ENCODE data around the gene SLC6A11.

SLC6A11 gene

GRCh38 chr3:10816019-10816862 lies at the start of gene SLC6A11:
TSS of gene SLC6A11 (plus strand) at chr3:10816228. CDS start at chr3:10816266, 38 bp downstream.
- no peak for DNase-seq

DNA sequence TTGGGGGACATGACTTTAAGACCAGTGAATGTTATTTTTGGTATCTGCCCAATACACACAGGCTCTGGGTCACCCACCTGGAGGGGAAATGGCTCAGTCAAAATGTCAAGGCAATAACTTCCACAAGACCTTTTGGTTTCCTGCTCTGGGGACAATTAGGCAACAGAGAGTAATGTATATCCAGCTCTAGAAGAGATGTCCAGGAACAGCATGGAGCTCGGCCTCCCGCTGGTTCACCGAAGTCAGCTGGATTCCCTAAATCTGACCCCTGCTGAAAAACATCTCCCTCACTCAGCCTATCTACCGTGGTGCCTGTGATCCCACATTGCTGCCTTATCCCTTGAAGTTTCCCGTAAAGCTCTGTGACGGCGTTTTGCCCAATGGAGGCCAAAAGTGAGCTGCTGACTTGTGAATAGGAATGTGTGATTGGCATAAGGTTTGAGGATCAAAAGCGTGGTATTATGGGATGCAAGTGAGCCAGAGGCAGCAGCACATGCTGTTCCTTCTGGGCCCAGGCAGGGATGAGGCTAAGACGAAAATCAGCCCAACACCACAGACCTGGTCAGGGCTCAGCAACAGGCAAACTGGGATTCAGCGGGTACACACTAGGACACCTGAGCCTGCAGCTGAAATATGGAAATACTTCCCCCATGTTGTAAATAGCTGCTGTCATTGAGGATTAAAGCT lies 47.2 kb upstream of the SLC6A11 start:
- no peak for DNase-seq

- DNase-seq = no peak
These were observed 45.5 kb upstream of the SLC6A11 start for GRCh38 chr3:10770547-10770946.

DNA sequence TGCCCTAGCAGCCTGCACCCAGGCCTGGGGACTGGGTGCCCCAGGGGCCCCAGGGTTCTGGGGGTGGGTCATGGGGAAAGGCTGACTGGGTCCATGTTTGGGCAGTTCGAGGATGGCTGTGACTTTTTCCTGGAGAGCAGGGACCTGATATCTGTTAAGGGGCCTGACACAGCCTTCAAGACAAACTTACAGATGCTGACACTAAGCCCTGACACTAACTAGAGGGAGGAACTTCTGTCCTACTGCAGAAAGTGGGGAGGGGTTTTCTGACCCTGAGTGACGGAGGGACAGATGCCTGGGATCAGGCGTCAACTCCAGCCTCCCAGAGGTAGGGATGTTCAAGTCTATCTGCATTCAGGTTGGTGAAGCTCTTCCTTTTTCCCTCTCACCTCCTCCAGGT lies 45.0 kb upstream of the SLC6A11 start:
- DNase-seq = no peak

DNA sequence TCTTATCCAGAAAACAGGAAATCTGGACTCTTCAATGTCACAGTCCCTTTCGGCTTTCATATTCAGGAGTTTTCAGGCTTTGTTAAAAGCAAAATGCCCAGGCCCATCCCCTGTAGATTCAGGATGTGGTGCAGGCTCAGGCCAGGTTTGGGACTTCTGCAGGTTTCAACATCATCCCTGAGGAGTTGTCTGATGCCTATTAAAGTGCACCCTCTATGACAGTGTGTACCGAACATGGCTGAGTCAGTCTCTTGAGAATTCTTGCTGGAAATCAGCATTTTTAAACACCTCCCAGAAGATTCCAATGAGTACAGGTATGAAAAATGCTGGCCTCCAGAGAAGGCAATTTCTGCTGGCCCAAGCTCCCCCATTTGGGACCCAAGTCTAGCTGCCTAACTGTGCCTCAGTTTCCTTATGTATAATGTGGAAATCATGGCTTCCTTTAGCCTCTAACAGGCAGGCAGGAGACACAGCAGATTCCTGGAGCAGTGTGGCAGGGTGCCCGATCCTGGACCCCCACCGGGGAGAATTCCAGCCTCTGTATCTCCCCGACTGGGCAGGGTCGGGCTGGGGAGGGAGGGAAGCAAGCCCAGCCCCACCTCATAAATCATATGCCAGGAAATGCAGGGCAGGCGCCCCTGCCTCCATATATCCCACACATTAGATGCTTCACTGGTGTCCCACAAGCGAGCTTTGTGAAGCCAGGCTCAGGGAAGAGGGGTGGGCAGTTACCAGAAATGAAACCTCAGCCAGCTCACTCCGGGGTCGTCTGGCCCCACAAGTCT lies 44.4 kb upstream of the SLC6A11 start:
- no peak for DNase-seq

- DNase-seq = no peak
These were observed 43.5 kb upstream of the SLC6A11 start for GRCh38 chr3:10772271-10773161.

DNA sequence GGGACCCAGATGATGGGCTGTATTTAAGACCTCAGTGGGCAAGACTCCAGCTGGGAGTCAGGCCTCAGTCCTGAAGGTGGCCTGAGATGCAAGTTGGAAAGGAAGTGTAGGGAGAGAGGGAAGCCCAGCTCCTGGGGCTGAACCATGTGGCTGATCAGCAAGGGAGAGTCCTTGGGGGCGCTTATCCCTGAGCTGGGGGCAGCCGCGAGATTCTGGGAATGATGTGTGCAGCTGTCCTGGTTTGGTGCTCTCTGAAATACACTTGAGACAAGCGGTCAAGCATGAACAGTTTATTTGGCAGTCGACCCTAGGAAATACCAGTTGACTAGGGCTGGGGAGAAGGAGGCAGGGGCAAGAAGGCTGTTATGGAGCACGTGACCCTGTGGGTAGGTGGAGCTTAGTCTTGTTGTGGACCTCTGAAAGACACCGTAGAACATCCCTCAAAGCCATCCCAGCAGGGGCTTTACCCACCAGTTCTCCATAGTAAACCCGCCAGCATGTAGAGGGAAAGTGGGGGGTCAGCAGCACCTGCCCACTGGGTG lies 41.8 kb upstream of the SLC6A11 start:
- DNase-seq = no peak

GRCh38 chr3:10774825-10775224 lies 41.2 kb upstream of the SLC6A11 start:
- DNase-seq = no peak

DNA sequence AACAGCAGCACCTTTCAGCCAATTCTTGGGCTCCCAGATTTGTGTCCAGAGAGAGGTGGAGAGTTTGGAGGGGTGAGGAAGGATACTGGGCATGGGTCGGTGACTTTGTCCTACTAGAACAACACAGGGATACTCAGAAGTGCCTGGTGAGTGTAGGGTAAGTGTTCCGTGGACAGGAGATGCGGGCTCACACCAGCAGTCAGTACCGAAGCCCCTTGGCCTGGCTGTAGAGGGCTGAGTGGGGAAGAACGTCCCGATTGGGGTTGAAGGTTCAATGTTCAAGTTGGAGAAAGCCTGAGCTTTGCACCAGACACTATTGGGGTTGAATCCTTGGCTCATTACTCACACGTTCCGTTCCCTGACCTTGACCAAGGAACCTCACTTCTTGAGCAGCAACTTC lies 40.8 kb upstream of the SLC6A11 start:
- no peak for DNase-seq

GRCh38 chr3:10775828-10776227 lies 40.2 kb upstream of the SLC6A11 start:
- no peak for DNase-seq

GRCh38 chr3:10777627-10778026 lies 38.4 kb upstream of the SLC6A11 start:
- no peak for DNase-seq

- no peak for DNase-seq
These were observed 37.3 kb upstream of the SLC6A11 start for GRCh38 chr3:10778492-10779292.

DNA sequence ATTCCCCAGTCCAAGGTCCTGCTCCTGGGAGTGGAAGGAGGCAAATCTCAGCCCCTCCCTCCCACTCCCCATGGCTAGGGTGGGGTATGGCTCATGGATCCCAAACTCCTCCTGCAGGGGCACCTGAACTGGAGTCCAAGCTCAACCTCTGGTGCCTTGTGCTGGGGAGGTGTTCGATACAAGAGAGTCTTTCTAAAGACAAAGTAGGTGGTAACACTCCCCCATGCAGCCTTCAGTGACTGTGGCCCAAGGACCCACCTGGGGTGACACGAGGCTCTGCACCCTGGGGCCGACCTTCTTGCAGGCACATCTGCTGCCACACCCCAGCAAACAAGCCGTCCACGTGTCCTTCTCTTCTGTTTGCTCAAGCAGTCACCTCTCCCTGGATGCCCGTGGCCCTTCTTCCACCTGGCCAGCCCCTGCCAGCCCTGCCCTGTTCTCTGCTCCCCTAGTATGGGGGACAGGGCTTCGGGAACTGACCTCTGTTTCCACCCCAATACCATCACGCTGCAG lies 36.7 kb upstream of the SLC6A11 start:
- no peak for DNase-seq

DNA sequence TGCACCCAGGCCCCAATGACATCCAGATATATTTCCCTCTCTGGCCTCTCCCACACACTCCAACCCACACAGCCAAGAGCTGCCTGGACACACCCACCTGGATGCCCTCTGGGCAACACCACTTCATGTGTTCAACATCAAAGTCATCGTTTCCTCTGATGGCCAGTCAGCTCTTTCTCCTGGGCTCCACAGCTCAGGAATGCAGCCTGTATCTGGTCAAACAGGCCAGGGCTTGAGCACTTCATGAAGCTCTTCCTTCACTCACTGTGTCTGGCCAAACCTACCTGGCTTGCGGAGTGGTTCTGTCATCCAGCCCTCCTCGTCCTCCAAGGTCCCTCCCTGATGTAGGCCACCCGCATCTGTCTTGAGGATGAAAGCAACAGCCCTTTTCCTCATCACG lies 35.8 kb upstream of the SLC6A11 start:
- DNase-seq = no peak

DNA sequence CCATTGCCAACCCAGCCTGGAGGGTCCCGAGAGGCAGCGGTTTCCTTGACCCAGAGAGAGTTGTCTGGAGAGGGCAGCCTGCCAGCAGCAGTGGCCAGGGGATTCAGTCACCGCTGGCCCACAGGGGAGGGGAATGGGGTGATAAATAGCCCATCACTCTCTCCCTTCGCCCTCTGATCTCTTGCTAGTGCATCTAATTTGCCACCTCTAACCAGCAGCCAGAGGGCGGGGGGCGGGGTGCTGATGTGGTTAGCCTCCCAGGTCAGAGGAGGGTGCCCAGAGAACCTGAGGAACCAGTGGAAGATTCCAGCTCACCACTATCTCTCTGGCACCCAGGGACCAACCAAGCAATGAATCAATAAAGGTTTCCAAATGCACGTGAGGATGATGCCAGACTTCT lies 35.1 kb upstream of the SLC6A11 start:
- no peak for DNase-seq

GRCh38 chr3:10781981-10782380 lies 34.0 kb upstream of the SLC6A11 start:
- DNase-seq = peak; percentile 33

- no peak for DNase-seq
These were observed 32.4 kb upstream of the SLC6A11 start for GRCh38 chr3:10783360-10784351.

GRCh38 chr3:10786640-10787039 lies 29.4 kb upstream of the SLC6A11 start:
- no peak for DNase-seq

- no peak for DNase-seq
These were observed 27.6 kb upstream of the SLC6A11 start for GRCh38 chr3:10788451-10788850.

DNA sequence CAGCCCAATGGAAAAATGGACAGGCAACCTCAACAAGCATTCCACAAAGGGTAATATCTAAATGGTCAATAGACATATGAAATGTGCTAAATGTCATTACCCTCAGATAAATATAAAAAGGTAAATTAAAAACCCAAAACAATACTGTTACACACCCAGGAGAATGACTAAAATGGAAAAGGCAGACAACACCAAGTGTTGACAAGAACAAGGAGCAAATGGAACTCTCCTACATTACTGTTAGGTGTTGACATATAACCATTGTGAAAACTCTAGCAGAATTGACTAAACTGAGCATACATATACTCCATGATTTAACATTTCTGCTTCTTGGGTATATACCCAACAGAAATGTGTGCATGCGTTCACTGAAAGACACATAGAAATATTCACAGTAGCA lies 25.3 kb upstream of the SLC6A11 start:
- DNase-seq = no peak

Measured in DMS79 (cell line).